Tibial artery (tissue), 4 donors: ENCODE data around the gene TMEM272.

Source experiments
- DNase-seq, 2 donors: peaks; one replicate each; pipeline ENCODE4 v3.0.0-alpha.2; 2019
- H3K27ac ChIP-seq, 2 donors: fragments of 200-600 bp; sonication (generic) in 1 of 2; 1 replicate in 1 of 2; 2 replicates in 1 of 2; pipeline ENCODE4 v1.5.1; 2018 to 2019; ENCODE audit warnings: mild to moderate bottlenecking in 1 of 2
- H3K27me3 ChIP-seq, 2 donors: fragments of 200-600 bp; sonication (generic) in 1 of 2; one replicate each; pipeline versions ENCODE4 v1.5.1 to v1.6.0; 2016 to 2019
- H3K36me3 ChIP-seq, 3 donors: fragments of 200-600 bp; sonication (generic) in 2 of 3; one replicate each; pipeline ENCODE4 v1.5.1; 2016 to 2019; ENCODE audit warnings: mild to moderate bottlenecking in 2 of 3
- H3K4me1 ChIP-seq, 4 donors: fragments of 200-600 bp; sonication (generic) in 2 of 4; 1 replicate in 3 of 4; 2 replicates in 1 of 4; pipeline ENCODE4 v1.5.1; 2016 to 2019
- H3K4me3 ChIP-seq, 2 donors: fragments of 200-600 bp; sonication (generic) in 1 of 2; 1 replicate in 1 of 2; 2 replicates in 1 of 2; pipeline ENCODE4 v1.5.1; 2018 to 2019; ENCODE audit warnings: mild to moderate bottlenecking in 2 of 2
- H3K9me3 ChIP-seq, 3 donors: fragments of 200-600 bp; sonication (generic) in 1 of 3; one replicate each; pipeline ENCODE4 v1.5.1; 2016 to 2019
- intact Hi-C: fragments of 100-400 bp; cut with DNase I; formaldehyde crosslinking; loops from one replicate; pipeline ENCODE4 v1.15.0; 2023; ENCODE audit warnings: low total_unique reads
- TF ChIP-seq, protein P1 (sequence below), 2 experiments: fragments of 200-600 bp in 1 of 2; fragments of 450-650 bp in 1 of 2; IDR thresholded peaks; one replicate each; pipeline ENCODE4 v1.5.1; 2017 to 2019; ENCODE audit warnings: antibody characterized with exemption in 2 of 2, mild to moderate bottlenecking in 1 of 2, moderate library complexity in 1 of 2

The TMEM272 gene

DNA sequence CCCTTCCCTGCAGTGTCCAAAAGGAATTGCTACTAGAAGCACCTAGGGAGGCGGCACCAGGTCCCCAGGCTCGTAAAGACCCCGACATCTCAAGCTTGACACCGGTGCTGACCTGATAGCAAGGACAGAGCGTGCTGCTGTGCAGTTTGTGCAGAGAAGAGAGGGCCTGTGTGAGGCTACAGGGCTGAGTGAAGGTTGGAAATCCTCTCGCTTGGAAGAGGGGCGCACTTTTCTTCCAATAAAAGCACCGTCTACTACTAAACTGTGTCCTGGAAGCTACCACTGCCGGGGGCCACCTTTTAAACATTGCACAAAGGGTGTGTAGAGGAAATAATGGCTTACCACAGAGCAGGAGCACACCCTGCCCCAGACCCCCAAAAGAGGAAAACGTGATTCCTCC is 11.0 kb downstream of the TMEM272 start:
- Histone ChIP-seq H3K36me3 (no peaks in the 10 kb centered on the region), H3K27ac (no peak overlapping the region), H3K9me3 (no peaks in the 10 kb centered on the region), H3K4me1 (no peaks in the 10 kb centered on the region), H3K4me3 (no peak overlapping the region), H3K27me3 (no peaks in the 10 kb centered on the region)
- intact Hi-C loops, result no loop called here
- no peak for DNase-seq
- TF ChIP-seq, protein P1, sequence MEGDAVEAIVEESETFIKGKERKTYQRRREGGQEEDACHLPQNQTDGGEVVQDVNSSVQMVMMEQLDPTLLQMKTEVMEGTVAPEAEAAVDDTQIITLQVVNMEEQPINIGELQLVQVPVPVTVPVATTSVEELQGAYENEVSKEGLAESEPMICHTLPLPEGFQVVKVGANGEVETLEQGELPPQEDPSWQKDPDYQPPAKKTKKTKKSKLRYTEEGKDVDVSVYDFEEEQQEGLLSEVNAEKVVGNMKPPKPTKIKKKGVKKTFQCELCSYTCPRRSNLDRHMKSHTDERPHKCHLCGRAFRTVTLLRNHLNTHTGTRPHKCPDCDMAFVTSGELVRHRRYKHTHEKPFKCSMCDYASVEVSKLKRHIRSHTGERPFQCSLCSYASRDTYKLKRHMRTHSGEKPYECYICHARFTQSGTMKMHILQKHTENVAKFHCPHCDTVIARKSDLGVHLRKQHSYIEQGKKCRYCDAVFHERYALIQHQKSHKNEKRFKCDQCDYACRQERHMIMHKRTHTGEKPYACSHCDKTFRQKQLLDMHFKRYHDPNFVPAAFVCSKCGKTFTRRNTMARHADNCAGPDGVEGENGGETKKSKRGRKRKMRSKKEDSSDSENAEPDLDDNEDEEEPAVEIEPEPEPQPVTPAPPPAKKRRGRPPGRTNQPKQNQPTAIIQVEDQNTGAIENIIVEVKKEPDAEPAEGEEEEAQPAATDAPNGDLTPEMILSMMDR (IDR thresholded peaks at IDR 0.05), result no peak

DNA sequence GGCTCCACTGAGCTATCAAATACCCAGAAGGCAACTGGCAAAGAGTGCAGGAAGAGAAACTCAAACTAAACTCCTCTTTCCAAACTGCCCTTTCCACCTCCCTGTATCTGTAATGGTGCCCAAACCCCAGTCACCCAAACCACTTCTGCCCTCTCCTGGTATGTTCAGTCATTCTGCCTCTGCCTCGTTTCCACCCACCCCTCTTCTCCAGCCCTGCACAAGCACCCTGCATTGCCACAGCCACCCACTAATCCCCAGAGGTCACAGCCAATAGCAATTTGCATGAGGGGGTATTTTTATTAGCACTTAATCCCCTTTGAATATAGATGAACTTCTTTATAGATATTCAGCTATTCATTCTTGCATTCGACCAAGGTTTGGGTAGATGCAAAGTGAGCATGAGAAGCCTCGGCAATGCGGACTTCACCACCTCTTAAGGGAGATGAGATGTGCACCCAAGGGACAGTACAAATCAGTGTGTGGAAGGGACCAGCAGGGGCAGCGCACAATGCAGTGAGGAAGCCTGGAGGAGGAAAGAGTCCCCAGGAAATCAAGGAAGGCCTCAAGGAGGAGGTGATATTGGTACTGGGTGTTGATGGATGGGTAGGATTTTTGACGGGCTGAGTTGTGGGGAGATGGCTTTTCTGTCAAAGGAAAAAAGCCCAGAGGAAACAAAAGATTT is 12.4 kb downstream of the TMEM272 start:
- intact Hi-C loops, result no loop called here
- Histone ChIP-seq H3K9me3 (no peaks in the 10 kb centered on the region), H3K4me1 (no peaks in the 10 kb centered on the region), H3K27me3 (no peaks in the 10 kb centered on the region), H3K36me3 (no peaks in the 10 kb centered on the region), H3K27ac (no peak overlapping the region), H3K4me3 (no peak overlapping the region)
- TF ChIP-seq, protein P1 (IDR thresholded peaks at IDR 0.05), result peak; percentile 52 to 55
- DNase-seq, result peak in 1 of 2 donors; percentile 49

DNA sequence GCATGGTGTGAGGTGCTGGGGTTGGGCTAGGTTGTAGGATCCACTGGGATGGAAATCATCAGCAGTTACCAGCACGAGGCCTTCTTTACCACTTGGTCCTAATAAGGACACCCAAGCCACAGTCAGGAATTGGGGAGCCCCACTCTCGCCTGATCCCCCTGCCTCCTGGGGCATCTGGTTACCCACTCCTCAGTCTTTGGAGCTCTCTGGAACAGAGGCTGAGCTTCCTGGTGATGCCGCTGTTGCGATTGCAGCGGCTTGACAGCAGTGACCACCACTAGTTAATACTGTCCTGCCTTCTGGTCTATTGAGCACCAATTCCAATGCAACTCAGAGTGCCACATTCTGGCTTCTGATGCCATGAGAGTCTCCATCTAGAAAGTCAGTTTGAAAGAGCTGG is 13.5 kb downstream of the TMEM272 start:
- no peak for DNase-seq
- peaks cover 0 to 3% (median 0%) of the 10 kb centered on the region in 4 donors for H3K4me1 ChIP-seq
- no peak overlapping the region for H3K4me3 ChIP-seq
- no peaks in the 10 kb centered on the region for H3K36me3 ChIP-seq
- intact Hi-C loops, result no loop called here
- no peaks in the 10 kb centered on the region for H3K27me3 ChIP-seq
- TF ChIP-seq, protein P1 (IDR thresholded peaks at IDR 0.05), result no peak
- no peak overlapping the region for H3K27ac ChIP-seq
- H3K9me3 ChIP-seq, result no peaks in the 10 kb centered on the region

DNA sequence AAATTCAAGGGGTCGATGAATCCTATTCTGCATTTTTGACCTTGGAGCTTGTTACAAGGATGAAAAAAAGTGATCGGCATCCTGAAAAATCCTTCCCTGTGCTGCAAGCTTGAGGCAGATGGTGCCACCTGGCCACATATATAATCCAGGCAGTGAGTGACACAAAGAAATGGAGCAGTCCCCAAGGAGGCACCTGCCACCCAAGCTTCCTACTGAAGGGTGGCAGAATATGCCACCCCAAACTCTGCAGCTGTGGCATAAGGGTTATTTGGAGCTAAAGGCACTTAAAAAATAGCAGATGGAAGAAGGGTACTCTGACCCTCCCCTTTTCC is 15.4 kb downstream of the TMEM272 start:
- Histone ChIP-seq H3K4me3 (no peak overlapping the region), H3K27me3 (no peaks in the 10 kb centered on the region), H3K9me3 (no peaks in the 10 kb centered on the region), H3K27ac (no peak overlapping the region), H3K36me3 (no peaks in the 10 kb centered on the region), H3K4me1 (peaks cover 0 to 4% (median 2%) of the 10 kb centered on the region in 4 donors)
- intact Hi-C loops, result no loop called here
- no peak for DNase-seq
- TF ChIP-seq, protein P1 (IDR thresholded peaks at IDR 0.05), result no peak

DNA sequence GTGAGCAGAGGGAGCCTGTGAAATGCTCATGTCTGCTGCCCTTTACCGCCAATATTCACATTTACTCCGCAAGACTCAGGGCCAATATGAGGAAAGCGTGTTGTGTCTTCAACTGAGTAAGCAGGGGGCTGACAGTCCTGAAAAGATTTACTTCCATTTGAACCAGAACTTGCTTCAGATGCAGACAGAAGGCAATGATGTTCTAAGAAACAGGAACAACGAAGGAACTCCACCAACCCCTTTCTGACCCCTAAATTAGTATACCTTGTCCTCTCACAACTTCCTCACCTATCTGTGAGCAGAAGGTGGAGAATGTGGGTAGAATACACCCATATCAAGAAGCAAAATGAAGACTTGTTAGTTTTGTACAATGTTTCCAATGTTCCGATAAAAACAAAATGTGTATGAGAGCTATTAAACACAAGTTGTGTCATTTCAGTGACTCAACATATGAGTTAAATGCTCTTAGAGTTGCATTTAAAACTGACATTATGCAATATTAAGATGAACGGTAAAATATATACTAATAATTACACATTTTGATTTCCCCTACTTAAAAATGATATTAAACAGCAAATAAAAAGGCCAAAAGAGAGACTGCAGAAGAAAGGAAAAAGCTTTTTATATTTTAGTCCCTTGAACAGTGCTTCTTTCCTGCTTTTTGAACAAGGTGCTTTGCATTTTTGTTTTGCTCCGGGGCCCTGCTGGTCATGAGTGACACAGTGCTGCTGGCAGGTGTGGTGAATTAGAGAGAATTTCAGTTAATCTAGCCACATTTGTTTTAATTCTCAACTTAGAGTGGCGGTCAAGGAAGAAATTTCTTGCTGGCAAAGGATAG is 16.0 kb downstream of the TMEM272 start:
- no peak for DNase-seq
- TF ChIP-seq, protein P1 (IDR thresholded peaks at IDR 0.05), result no peak
- Histone ChIP-seq H3K9me3 (no peaks in the 10 kb centered on the region), H3K27ac (no peak overlapping the region), H3K27me3 (no peaks in the 10 kb centered on the region), H3K36me3 (no peaks in the 10 kb centered on the region), H3K4me3 (no peak overlapping the region), H3K4me1 (peaks cover 0 to 4% (median 2%) of the 10 kb centered on the region in 4 donors)
- intact Hi-C loops, result no loop called here
